Stimulated activated memory B cell treated with anti-CD40 and anti-IgM and Interleukin-4, amounts not matched to agents 10 μg/mL and 1 μg/mL and 100 μg/mL, for 72 hours (primary cell): ENCODE results near the gene OPCML.

Source experiments
- ATAC-seq: fragments of 150-1000 bp; cut with Tn5 transposase; 2 replicates; pipeline ENCODE4 v1.10.0; 2021
- H3K27ac Mint-ChIP-seq: one replicate; pipeline ENCODE4 v1.8.0; 2022; ENCODE audit warnings: mild to moderate bottlenecking, mixed read lengths
- H3K27me3 Mint-ChIP-seq: one replicate; pipeline ENCODE4 v1.8.0; 2022; ENCODE audit warnings: mixed read lengths
- H3K36me3 Mint-ChIP-seq: one replicate; pipeline ENCODE4 v1.8.0; 2022; ENCODE audit warnings: mixed read lengths
- H3K4me1 Mint-ChIP-seq: one replicate; pipeline ENCODE4 v1.8.0; 2022; ENCODE audit warnings: mixed read lengths
- H3K4me3 Mint-ChIP-seq: one replicate; pipeline ENCODE4 v1.8.0; 2022; ENCODE audit warnings: mild to moderate bottlenecking, moderate library complexity, mixed read lengths
- H3K9me3 Mint-ChIP-seq: one replicate; pipeline ENCODE4 v1.8.0; 2022; ENCODE audit warnings: mixed read lengths

Gene OPCML

GRCh38 chr11:132874638-132875037 lies 657.7 kb downstream of the OPCML start:
- no peak overlapping the region for H3K27ac Mint-ChIP-seq
- H3K27me3 Mint-ChIP-seq: no peaks in the 10 kb centered on the region
- H3K4me3 Mint-ChIP-seq: no peak overlapping the region
- H3K9me3 Mint-ChIP-seq: no peaks in the 10 kb centered on the region
- no peaks in the 10 kb centered on the region for H3K36me3 Mint-ChIP-seq
- H3K4me1 Mint-ChIP-seq: no peaks in the 10 kb centered on the region
- ATAC-seq: no peak

- Mint-ChIP-seq H3K27me3 (no peaks in the 10 kb centered on the region), H3K36me3 (no peaks in the 10 kb centered on the region), H3K4me1 (no peaks in the 10 kb centered on the region), H3K9me3 (no peaks in the 10 kb centered on the region), H3K27ac (no peak overlapping the region), H3K4me3 (no peak overlapping the region)
- ATAC-seq: no peak
Measured at GRCh38 chr11:132873841-132874240, 658.5 kb downstream of the OPCML start.

GRCh38 chr11:132872211-132872610 lies 660.1 kb downstream of the OPCML start:
- H3K27ac Mint-ChIP-seq: no peak overlapping the region
- no peaks in the 10 kb centered on the region for H3K36me3 Mint-ChIP-seq
- no peaks in the 10 kb centered on the region for H3K9me3 Mint-ChIP-seq
- no peaks in the 10 kb centered on the region for H3K27me3 Mint-ChIP-seq
- no peak for ATAC-seq
- H3K4me3 Mint-ChIP-seq: no peak overlapping the region
- no peaks in the 10 kb centered on the region for H3K4me1 Mint-ChIP-seq

GRCh38 chr11:132866783-132867545 lies 665.3 kb downstream of the OPCML start:
- no peak for ATAC-seq
- Mint-ChIP-seq H3K36me3 (no peaks in the 10 kb centered on the region), H3K9me3 (no peaks in the 10 kb centered on the region), H3K4me1 (no peaks in the 10 kb centered on the region), H3K27me3 (no peaks in the 10 kb centered on the region), H3K4me3 (no peak overlapping the region), H3K27ac (no peak overlapping the region)

- no peaks in the 10 kb centered on the region for H3K36me3 Mint-ChIP-seq
- H3K4me1 Mint-ChIP-seq: no peaks in the 10 kb centered on the region
- no peaks in the 10 kb centered on the region for H3K27me3 Mint-ChIP-seq
- H3K4me3 Mint-ChIP-seq: no peak overlapping the region
- ATAC-seq: no peak
- H3K27ac Mint-ChIP-seq: no peak overlapping the region
- no peaks in the 10 kb centered on the region for H3K9me3 Mint-ChIP-seq
Measured at GRCh38 chr11:132865623-132866022, 666.7 kb downstream of the OPCML start.

- Mint-ChIP-seq H3K9me3 (no peaks in the 10 kb centered on the region), H3K4me1 (no peaks in the 10 kb centered on the region), H3K36me3 (no peaks in the 10 kb centered on the region), H3K27me3 (no peaks in the 10 kb centered on the region), H3K4me3 (no peak overlapping the region), H3K27ac (no peak overlapping the region)
- ATAC-seq: no peak
Measured at GRCh38 chr11:132864811-132865576, 667.3 kb downstream of the OPCML start.

GRCh38 chr11:132862933-132863332 lies 669.4 kb downstream of the OPCML start:
- no peak for ATAC-seq
- no peaks in the 10 kb centered on the region for H3K36me3 Mint-ChIP-seq
- H3K27ac Mint-ChIP-seq: no peak overlapping the region
- no peaks in the 10 kb centered on the region for H3K9me3 Mint-ChIP-seq
- H3K4me3 Mint-ChIP-seq: no peak overlapping the region
- H3K4me1 Mint-ChIP-seq: no peaks in the 10 kb centered on the region
- H3K27me3 Mint-ChIP-seq: no peaks in the 10 kb centered on the region

GRCh38 chr11:132862137-132862536 lies 670.2 kb downstream of the OPCML start:
- Mint-ChIP-seq H3K36me3 (no peaks in the 10 kb centered on the region), H3K27me3 (no peaks in the 10 kb centered on the region), H3K9me3 (no peaks in the 10 kb centered on the region), H3K4me1 (no peaks in the 10 kb centered on the region), H3K27ac (no peak overlapping the region), H3K4me3 (no peak overlapping the region)
- ATAC-seq: no peak

GRCh38 chr11:132859306-132859705 lies 673.0 kb downstream of the OPCML start:
- Mint-ChIP-seq H3K36me3 (no peaks in the 10 kb centered on the region), H3K9me3 (peaks cover 4% of the 10 kb centered on the region), H3K27ac (no peak overlapping the region), H3K27me3 (no peaks in the 10 kb centered on the region), H3K4me1 (no peaks in the 10 kb centered on the region), H3K4me3 (no peak overlapping the region)
- no peak for ATAC-seq

GRCh38 chr11:132858223-132858622 lies 674.1 kb downstream of the OPCML start:
- no peaks in the 10 kb centered on the region for H3K27me3 Mint-ChIP-seq
- ATAC-seq: no peak
- no peak overlapping the region for H3K4me3 Mint-ChIP-seq
- H3K4me1 Mint-ChIP-seq: no peaks in the 10 kb centered on the region
- no peak overlapping the region for H3K27ac Mint-ChIP-seq
- H3K36me3 Mint-ChIP-seq: no peaks in the 10 kb centered on the region
- H3K9me3 Mint-ChIP-seq: peaks cover 4% of the 10 kb centered on the region

- no peak for ATAC-seq
- no peaks in the 10 kb centered on the region for H3K36me3 Mint-ChIP-seq
- H3K27ac Mint-ChIP-seq: no peak overlapping the region
Measured at GRCh38 chr11:132856032-132856431, 676.3 kb downstream of the OPCML start.

GRCh38 chr11:132855516-132855915 lies 676.8 kb downstream of the OPCML start:
- Mint-ChIP-seq H3K9me3 (peaks cover 4% of the 10 kb centered on the region), H3K27ac (no peak overlapping the region), H3K27me3 (no peaks in the 10 kb centered on the region), H3K4me3 (no peak overlapping the region), H3K4me1 (no peaks in the 10 kb centered on the region), H3K36me3 (no peaks in the 10 kb centered on the region)
- no peak for ATAC-seq

More at GRCh38 chr11:132856032-132856431, 676.3 kb downstream of the OPCML start:
- Mint-ChIP-seq H3K9me3 (peaks cover 4% of the 10 kb centered on the region), H3K27me3 (no peaks in the 10 kb centered on the region), H3K4me1 (no peaks in the 10 kb centered on the region), H3K4me3 (no peak overlapping the region)

- no peak overlapping the region for H3K27ac Mint-ChIP-seq
- H3K27me3 Mint-ChIP-seq: no peaks in the 10 kb centered on the region
- no peak for ATAC-seq
- peaks cover 4% of the 10 kb centered on the region for H3K9me3 Mint-ChIP-seq
- H3K4me3 Mint-ChIP-seq: no peak overlapping the region
- H3K36me3 Mint-ChIP-seq: no peaks in the 10 kb centered on the region
- no peaks in the 10 kb centered on the region for H3K4me1 Mint-ChIP-seq
Measured at GRCh38 chr11:132853886-132854285, 678.4 kb downstream of the OPCML start.

- no peak for ATAC-seq
- Mint-ChIP-seq H3K9me3 (peaks cover 4% of the 10 kb centered on the region), H3K4me1 (no peaks in the 10 kb centered on the region), H3K27ac (no peak overlapping the region), H3K4me3 (no peak overlapping the region), H3K36me3 (no peaks in the 10 kb centered on the region), H3K27me3 (no peaks in the 10 kb centered on the region)
Measured at GRCh38 chr11:132852361-132852760, 679.9 kb downstream of the OPCML start.

GRCh38 chr11:132851247-132851646 lies 681.1 kb downstream of the OPCML start:
- H3K4me1 Mint-ChIP-seq: no peaks in the 10 kb centered on the region
- no peaks in the 10 kb centered on the region for H3K36me3 Mint-ChIP-seq
- no peak for ATAC-seq
- peaks cover 4% of the 10 kb centered on the region for H3K9me3 Mint-ChIP-seq
- H3K4me3 Mint-ChIP-seq: no peak overlapping the region
- H3K27ac Mint-ChIP-seq: no peak overlapping the region
- H3K27me3 Mint-ChIP-seq: no peaks in the 10 kb centered on the region

- Mint-ChIP-seq H3K27ac (no peak overlapping the region), H3K27me3 (no peaks in the 10 kb centered on the region), H3K4me3 (no peak overlapping the region), H3K36me3 (no peaks in the 10 kb centered on the region), H3K4me1 (no peaks in the 10 kb centered on the region), H3K9me3 (peaks cover 3% of the 10 kb centered on the region)
- no peak for ATAC-seq
Measured at GRCh38 chr11:132850266-132850665, 682.0 kb downstream of the OPCML start.
